Ammon's horn (tissue), 1 donor: ENCODE results near the gene CEP83.
"Not testable (repeated sequence)": the region's sequence is repeated elsewhere in the genome, so short reads cannot be mapped to it uniquely, and the experiment has no call there.

Source experiments
- DNase-seq: peaks from one replicate; pipeline ENCODE4 v3.0.0-alpha.2; 2016; ENCODE audit warnings: low spot score

The CEP83 gene

GRCh38 chr12:94434171-94434570 is 25.5 kb downstream of the CEP83 start:
- DNase-seq, result no peak

- DNase-seq, result no peak
Observed at GRCh38 chr12:94433744-94434143, 25.9 kb downstream of the CEP83 start.

GRCh38 chr12:94430304-94430703 is 29.4 kb downstream of the CEP83 start:
- no peak for DNase-seq

GRCh38 chr12:94429633-94430032 is 30.0 kb downstream of the CEP83 start:
- no peak for DNase-seq

- no peak for DNase-seq
Observed at GRCh38 chr12:94429191-94429590, 30.5 kb downstream of the CEP83 start.

- peak; percentile 18 for DNase-seq
Observed at GRCh38 chr12:94427501-94428381, 31.9 kb downstream of the CEP83 start.

DNA sequence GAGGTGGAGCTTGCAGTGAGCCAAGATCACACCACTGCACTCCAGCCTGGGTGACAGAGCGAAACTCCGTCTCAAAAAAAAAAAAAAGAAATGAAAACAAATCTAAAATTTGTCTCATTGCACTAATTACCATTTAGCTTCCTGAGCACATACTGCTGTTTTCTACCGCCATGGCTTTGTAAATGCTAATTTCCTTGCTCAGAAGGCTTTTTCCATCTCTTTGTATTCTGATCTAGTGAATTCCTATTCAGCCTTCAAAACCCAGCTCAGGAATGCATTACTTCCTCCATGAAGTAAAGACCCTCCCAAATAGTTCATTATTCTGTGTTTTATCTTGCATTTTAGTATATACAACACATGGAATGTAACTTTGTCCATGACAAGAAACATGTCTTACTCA is 33.6 kb downstream of the CEP83 start:
- no peak for DNase-seq

DNA sequence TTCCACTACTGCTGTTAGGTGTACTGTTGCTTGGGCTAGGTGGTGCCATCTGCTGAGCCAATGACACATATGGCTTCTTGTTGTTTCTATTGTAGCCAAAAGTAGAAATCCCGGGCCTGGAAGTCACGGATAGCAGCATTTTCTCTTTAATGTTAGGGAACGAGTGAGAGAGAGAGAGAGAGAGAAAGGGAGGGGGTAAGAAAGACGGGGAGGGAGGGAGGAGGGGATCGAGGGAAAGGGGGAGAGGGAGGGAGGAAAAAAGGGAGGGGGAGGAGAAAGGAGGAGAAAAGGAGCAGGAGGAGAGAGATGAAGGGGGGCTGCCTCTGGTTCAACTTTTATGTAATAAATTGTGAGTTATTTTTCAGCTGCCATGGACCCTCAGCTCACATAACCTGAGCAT is 34.8 kb downstream of the CEP83 start:
- DNase-seq, result not testable (repeated sequence)

GRCh38 chr12:94421868-94422740 is 37.6 kb downstream of the CEP83 start:
- DNase-seq, result no peak

- DNase-seq, result no peak
Observed at GRCh38 chr12:94418517-94418916, 41.1 kb downstream of the CEP83 start.

- no peak for DNase-seq
Observed at GRCh38 chr12:94416613-94417012, 43.1 kb downstream of the CEP83 start.

- DNase-seq, result no peak
Observed at GRCh38 chr12:94415066-94415465, 44.6 kb downstream of the CEP83 start.

- no peak for DNase-seq
Observed at GRCh38 chr12:94405413-94406116, 54.1 kb downstream of the CEP83 start.

- no peak for DNase-seq
Observed at GRCh38 chr12:94404854-94405253, 54.8 kb downstream of the CEP83 start.

DNA sequence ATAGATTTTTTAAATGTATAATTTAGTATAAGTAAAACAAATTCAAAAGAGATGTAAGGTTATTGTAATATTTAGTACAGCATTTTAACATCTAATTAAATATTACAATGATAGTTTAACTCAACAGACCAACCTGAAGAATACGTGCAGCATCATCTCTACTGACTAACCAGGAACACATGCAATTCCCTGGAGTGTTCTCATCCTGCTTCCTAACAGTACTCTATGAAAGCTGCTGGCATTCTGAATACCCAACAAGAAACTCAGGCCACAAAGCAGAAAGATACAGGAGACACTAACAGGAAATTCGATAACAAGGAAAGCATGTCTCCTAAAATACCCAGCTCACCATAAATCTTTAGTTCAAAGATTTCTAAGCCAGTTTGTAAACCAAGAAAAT is 58.3 kb downstream of the CEP83 start:
- no peak for DNase-seq

DNA sequence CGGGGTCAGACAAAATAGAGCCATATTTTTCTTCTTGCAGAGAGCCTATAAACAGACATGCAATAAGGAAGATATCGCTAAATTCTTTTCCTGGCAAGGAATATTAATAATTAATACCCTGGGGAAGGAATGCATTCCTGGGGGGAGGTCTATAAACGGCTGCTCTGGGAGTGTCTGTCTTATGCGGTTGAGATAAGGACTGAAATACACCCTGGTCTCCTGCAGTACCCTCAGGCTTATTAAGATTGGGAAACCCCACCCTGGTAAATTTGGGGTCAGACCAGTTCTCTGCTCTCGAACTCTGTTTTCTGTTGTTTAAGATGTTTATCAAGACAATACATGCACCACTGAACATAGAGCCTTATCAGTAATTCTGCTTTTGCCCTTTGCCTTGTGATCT is 61.0 kb downstream of the CEP83 start:
- not testable (repeated sequence) for DNase-seq

DNA sequence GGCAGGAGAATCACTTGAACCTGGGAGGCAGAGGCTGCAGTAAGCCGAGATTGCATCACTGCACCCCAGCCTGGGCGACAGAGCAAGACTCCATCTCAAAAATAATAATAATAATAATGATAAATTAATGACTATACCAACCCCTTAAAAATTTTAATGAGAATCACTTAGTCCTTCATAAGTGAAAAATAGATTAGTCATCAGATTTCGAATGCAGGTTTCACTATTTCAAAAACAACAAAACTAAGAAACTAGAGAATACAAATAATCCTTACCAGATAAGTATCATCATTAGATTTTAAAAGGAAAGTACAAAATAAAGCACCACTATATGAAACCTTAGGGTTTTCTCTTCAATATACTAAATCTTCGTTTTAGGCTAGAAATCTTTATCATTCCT is 62.3 kb downstream of the CEP83 start:
- no peak for DNase-seq

- DNase-seq, result not testable (repeated sequence)
Observed at GRCh38 chr12:94396014-94396413, 63.7 kb downstream of the CEP83 start.

DNA sequence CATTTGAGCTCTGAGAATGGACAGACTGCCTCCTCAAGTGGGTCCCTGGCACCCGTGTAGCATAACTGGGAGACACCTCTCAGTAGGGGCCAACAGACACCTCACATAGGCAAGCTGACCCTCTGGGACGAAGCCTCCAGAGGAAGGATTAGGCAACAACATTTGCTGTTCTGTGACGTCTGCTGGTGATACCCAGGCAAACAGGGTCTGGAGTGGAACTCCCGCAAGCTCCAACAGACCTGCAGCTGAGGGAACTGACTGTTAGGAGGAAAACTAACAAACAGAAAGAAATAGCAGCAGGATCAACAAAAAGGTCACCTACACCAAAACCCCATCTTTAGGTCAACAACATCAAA is 69.6 kb downstream of the CEP83 start:
- DNase-seq, result no peak

DNA sequence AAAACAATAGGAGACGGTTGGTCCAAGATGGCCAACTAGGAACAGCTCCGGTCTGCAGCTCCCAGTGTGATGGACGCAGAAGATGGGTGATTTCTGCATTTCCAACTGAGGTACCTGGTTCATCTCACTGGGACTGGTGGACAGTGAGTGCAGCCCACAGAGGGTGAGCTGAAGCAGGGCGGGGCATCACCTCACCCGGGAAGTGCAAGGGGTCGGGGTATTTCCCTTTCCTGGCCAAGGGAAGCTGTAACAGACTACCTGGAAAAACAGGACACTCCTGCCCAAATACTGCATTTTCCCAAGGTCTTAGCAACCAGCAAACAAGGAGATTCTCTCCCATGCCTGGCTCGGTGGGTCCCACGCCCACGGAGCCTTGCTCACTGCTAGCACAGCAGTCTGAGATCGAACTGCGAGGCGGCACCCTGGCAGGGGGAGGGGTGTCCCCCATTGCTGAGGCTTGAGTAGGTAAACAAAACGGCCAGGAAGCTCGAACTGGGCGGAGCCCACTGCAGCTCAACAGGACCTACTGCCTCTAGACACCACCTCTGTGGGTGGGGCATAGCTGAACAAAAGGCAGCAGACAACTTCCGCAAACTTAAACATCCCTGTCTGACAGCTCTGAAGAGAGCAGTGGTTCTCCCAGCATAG is 70.1 kb downstream of the CEP83 start:
- not testable (repeated sequence) for DNase-seq

GRCh38 chr12:94386422-94386821 is 73.2 kb downstream of the CEP83 start:
- no peak for DNase-seq

DNA sequence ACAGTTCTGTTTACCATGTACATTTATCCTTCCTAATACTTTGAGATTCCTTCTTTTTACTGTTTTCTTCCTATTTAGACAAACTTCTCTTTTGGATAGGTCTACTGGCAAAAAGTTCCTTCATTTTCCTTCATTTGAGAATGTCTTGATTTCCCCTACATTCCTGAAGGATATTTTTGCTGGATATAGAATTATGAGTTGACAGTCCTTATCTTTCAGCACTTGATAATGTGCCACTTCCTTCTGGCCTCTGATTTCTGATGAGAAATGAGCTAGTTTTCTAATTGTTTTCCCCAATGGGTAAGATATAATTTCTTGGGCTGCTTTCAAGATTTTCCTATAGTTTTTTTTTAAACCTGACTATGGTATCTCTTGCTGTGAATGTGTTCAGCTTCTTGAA is 75.6 kb downstream of the CEP83 start:
- DNase-seq, result no peak
